ENCODE results near the gene STXBP6.

- TF ChIP-seq CTCF (IDR thresholded peaks at IDR 0.05; ENCODE audit: poor library complexity, severe bottlenecking): no peak
- no peak for TF ChIP-seq POLR2AphosphoS5 (IDR thresholded peaks at IDR 0.05)
- TF ChIP-seq, protein P1, sequence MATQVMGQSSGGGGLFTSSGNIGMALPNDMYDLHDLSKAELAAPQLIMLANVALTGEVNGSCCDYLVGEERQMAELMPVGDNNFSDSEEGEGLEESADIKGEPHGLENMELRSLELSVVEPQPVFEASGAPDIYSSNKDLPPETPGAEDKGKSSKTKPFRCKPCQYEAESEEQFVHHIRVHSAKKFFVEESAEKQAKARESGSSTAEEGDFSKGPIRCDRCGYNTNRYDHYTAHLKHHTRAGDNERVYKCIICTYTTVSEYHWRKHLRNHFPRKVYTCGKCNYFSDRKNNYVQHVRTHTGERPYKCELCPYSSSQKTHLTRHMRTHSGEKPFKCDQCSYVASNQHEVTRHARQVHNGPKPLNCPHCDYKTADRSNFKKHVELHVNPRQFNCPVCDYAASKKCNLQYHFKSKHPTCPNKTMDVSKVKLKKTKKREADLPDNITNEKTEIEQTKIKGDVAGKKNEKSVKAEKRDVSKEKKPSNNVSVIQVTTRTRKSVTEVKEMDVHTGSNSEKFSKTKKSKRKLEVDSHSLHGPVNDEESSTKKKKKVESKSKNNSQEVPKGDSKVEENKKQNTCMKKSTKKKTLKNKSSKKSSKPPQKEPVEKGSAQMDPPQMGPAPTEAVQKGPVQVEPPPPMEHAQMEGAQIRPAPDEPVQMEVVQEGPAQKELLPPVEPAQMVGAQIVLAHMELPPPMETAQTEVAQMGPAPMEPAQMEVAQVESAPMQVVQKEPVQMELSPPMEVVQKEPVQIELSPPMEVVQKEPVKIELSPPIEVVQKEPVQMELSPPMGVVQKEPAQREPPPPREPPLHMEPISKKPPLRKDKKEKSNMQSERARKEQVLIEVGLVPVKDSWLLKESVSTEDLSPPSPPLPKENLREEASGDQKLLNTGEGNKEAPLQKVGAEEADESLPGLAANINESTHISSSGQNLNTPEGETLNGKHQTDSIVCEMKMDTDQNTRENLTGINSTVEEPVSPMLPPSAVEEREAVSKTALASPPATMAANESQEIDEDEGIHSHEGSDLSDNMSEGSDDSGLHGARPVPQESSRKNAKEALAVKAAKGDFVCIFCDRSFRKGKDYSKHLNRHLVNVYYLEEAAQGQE (IDR thresholded peaks at IDR 0.05; ENCODE audit: borderline replicate concordance): no peak
- TF ChIP-seq EZH2 (IDR thresholded peaks at IDR 0.05; ENCODE audit: borderline replicate concordance, insufficient read depth, low read length, poor library complexity, severe bottlenecking): no peak
- no peak for TF ChIP-seq EP300 (conservative IDR thresholded peaks at IDR 0.05; ENCODE audit: poor library complexity, severe bottlenecking)
- TF ChIP-seq TAF1 (IDR thresholded peaks at IDR 0.05; ENCODE audit: low read depth): no peak
- no peak for TF ChIP-seq SMC3 (conservative IDR thresholded peaks at IDR 0.05; ENCODE audit: poor library complexity)
- no peak for TF ChIP-seq RAD21 (conservative IDR thresholded peaks at IDR 0.05)
- no peak for TF ChIP-seq MXI1 (conservative IDR thresholded peaks at IDR 0.05; ENCODE audit: poor library complexity, severe bottlenecking)
These were observed 216.6 kb downstream of the STXBP6 start for GRCh38 chr14:24833385-24833784.

Data from neural cell (in vitro differentiated cells).